Nephron progenitor cell (in vitro differentiated cells): ENCODE measurements around the gene AXIN2.
A peak's percentile ranks its signal among the peaks of the same experiment; 100 is the strongest.

Experiments
- DNase-seq: peaks from one replicate; pipeline ENCODE4 v3.0.0; 2021
- H3K27ac Mint-ChIP-seq: 2 replicates; pipeline ENCODE4 v1.8.0; 2021; ENCODE audit warnings: mild to moderate bottlenecking, moderate library complexity, mixed read lengths
- H3K27me3 Mint-ChIP-seq: 2 replicates; pipeline ENCODE4 v1.8.0; 2021; ENCODE audit warnings: mild to moderate bottlenecking, low read depth, mixed read lengths; ENCODE audit not compliant: poor library complexity
- H3K36me3 Mint-ChIP-seq: 2 replicates; pipeline ENCODE4 v1.8.0; 2021; ENCODE audit warnings: low read depth, mixed read lengths
- H3K4me1 Mint-ChIP-seq: 2 replicates; pipeline ENCODE4 v1.8.0; 2021; ENCODE audit warnings: mixed read lengths
- H3K4me3 Mint-ChIP-seq: 2 replicates; pipeline ENCODE4 v1.8.0; 2021; ENCODE audit warnings: mild to moderate bottlenecking, moderate library complexity, mixed read lengths
- H3K9me3 Mint-ChIP-seq: 2 replicates; pipeline ENCODE4 v1.8.0; 2021; ENCODE audit warnings: mild to moderate bottlenecking, moderate library complexity, mixed read lengths
- CTCF ChIP-seq: fragments of 200-600 bp; sonication (generic); IDR thresholded peaks from 2 replicates; pipeline ENCODE4 v1.5.0; 2021; ENCODE audit warnings: antibody characterized with exemption

The AXIN2 gene

GRCh38 chr17:65550758-65551157, 10.7 kb downstream of the AXIN2 start:
- Mint-ChIP-seq H3K27me3 (no peaks in the 10 kb centered on the region), H3K27ac (peak overlapping the region; percentile 86), H3K36me3 (peaks cover 45% of the 10 kb centered on the region), H3K4me3 (peak overlapping the region; percentile 44), H3K9me3 (no peaks in the 10 kb centered on the region), H3K4me1 (peaks cover 26% of the 10 kb centered on the region)
- no peak for DNase-seq
- TF ChIP-seq CTCF: no peak

GRCh38 chr17:65550075-65550662, 11.3 kb downstream of the AXIN2 start:
- H3K4me1 Mint-ChIP-seq: peaks cover 32% of the 10 kb centered on the region
- TF ChIP-seq CTCF: no peak
- H3K27me3 Mint-ChIP-seq: no peaks in the 10 kb centered on the region
- DNase-seq: no peak
- peak overlapping the region; percentile 97 for H3K27ac Mint-ChIP-seq
- peaks cover 45% of the 10 kb centered on the region for H3K36me3 Mint-ChIP-seq
- no peaks in the 10 kb centered on the region for H3K9me3 Mint-ChIP-seq
- peak overlapping the region; percentile 38 for H3K4me3 Mint-ChIP-seq

GRCh38 chr17:65548269-65548969, 13.0 kb downstream of the AXIN2 start:
- TF ChIP-seq CTCF: no peak
- no peak for DNase-seq
- Mint-ChIP-seq H3K36me3 (peaks cover 58% of the 10 kb centered on the region), H3K4me3 (no peak overlapping the region), H3K27me3 (no peaks in the 10 kb centered on the region), H3K4me1 (peaks cover 45% of the 10 kb centered on the region), H3K9me3 (no peaks in the 10 kb centered on the region), H3K27ac (no peak overlapping the region)

- no peak for DNase-seq
- Mint-ChIP-seq H3K9me3 (no peaks in the 10 kb centered on the region), H3K4me1 (peaks cover 50% of the 10 kb centered on the region), H3K27me3 (no peaks in the 10 kb centered on the region), H3K27ac (peak overlapping the region; percentile 69), H3K36me3 (peaks cover 51% of the 10 kb centered on the region), H3K4me3 (no peak overlapping the region)
- no peak for TF ChIP-seq CTCF
Measured at GRCh38 chr17:65547253-65547670, 14.2 kb downstream of the AXIN2 start.

- Mint-ChIP-seq H3K9me3 (no peaks in the 10 kb centered on the region), H3K36me3 (peaks cover 52% of the 10 kb centered on the region), H3K4me1 (peaks cover 50% of the 10 kb centered on the region), H3K27me3 (no peaks in the 10 kb centered on the region), H3K4me3 (no peak overlapping the region), H3K27ac (peak overlapping the region; percentile 76)
- no peak for TF ChIP-seq CTCF
- DNase-seq: no peak
Measured at GRCh38 chr17:65546579-65546978, 14.9 kb downstream of the AXIN2 start.
